HG03565 (cell line): ENCODE results near the gene ABCB1.
A peak's percentile ranks its signal among the peaks of the same experiment; 100 is the strongest.
"Not testable (repeated sequence)": the region's sequence is repeated elsewhere in the genome, so short reads cannot be mapped to it uniquely, and the experiment has no call there.

ENCODE experiments used
- ATAC-seq: cut with Tn5 transposase; IDR thresholded peaks from one replicate; pipeline ENCODE4 v1.9.1; 2021; ENCODE audit warnings: mild to moderate bottlenecking, moderate library complexity; ENCODE audit not compliant: unreplicated experiment

Gene ABCB1

DNA sequence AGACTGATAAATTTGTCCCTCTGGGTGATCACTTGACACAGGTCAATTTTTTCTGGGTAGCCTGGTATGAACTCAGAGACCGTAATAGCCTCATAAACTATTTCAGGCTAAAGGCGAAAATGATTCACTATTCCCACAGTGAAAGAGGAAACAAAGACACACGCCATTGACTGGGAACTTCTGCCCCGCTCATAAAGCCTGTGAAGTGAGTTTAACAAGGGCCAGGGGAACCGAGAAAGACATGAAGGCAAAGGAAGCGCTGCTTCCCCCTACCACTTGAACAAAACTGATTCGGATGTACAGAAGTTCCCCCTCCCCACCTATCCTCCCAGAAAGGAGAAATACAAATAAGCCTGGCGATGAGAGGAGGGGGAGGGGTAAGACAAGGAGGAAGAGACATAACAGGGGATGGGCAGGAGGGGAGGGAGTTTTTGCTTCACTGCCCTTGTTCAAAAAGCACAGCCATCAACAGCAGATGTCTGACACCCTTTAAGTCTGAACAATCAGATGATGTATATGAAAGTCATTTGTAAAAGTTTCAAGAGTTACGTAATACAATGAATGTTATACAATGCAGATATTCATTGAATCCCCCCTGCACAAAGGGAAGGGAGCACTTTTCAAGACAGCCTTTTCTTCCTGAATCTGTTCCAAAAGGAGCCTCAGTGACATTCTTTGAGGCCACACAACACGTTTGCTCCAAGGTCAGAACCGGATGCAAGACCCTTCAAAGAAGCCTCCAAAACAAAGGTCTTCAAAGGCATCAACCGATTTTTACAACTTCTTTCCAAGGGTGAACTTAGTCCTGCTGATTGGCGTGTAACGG lies 125.9 kb downstream of the ABCB1 start:
- ATAC-seq: peak; percentile 82

DNA sequence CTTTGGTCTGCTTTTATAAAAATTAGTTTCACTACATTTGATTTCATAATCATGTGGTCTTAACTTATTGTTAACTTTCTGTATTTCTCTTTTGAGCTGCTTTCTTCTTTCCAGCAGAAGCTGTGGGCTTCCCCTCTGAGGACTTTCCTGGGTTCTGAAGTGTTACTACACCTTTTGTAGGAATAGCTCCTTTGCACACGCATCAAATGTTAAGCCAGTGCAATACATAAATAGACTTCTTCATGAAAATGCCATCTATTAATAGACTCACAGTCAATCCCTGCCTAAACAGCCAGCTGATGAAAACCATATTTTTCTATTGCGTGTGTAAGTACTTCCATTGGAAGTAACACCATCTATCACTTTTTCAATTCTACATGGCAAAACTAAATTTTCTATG lies 126.7 kb downstream of the ABCB1 start:
- peak; percentile 0 for ATAC-seq

DNA sequence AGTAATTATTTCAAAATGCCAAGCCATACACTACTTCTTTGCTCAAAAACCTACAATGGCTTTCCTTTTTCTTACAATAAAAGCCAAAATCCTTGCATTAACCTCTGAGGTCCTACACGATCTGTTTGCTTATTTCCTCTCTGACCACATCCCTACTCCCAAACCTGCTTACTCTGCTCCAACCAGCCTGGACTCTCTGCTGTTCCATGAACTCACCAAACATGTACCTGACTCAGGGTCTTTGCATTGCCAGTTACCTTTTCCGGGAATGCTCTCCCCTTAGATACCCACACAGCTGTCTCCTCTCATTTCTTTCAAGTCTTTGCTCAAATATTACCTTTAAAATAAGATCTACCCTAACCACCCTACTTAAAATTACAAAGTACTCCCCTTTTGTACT lies 127.5 kb downstream of the ABCB1 start:
- no peak for ATAC-seq

DNA sequence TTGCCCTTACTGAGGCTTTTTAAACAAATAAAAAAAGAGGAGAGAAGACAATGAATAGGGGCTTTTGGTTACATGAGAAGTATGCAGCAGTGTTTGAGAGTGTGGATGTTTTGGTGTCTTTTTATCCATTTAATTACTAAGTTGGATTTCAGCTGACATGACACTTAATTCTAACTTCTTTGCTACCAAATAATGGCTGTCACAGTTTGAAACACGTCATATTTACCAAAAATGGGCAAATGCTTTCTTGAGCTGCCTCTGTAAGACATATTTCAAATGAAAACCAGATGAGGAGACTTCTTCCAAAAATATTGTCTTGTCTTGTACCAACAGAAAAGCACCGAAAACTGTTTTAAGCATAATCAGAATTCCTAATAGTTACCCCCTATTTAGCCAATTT lies 129.2 kb downstream of the ABCB1 start:
- no peak for ATAC-seq

GRCh38 chr7:87469204-87469603 lies 131.5 kb downstream of the ABCB1 start:
- ATAC-seq: not testable (repeated sequence)

- ATAC-seq: not testable (repeated sequence)
These were observed 135.2 kb downstream of the ABCB1 start for GRCh38 chr7:87465534-87465880.

DNA sequence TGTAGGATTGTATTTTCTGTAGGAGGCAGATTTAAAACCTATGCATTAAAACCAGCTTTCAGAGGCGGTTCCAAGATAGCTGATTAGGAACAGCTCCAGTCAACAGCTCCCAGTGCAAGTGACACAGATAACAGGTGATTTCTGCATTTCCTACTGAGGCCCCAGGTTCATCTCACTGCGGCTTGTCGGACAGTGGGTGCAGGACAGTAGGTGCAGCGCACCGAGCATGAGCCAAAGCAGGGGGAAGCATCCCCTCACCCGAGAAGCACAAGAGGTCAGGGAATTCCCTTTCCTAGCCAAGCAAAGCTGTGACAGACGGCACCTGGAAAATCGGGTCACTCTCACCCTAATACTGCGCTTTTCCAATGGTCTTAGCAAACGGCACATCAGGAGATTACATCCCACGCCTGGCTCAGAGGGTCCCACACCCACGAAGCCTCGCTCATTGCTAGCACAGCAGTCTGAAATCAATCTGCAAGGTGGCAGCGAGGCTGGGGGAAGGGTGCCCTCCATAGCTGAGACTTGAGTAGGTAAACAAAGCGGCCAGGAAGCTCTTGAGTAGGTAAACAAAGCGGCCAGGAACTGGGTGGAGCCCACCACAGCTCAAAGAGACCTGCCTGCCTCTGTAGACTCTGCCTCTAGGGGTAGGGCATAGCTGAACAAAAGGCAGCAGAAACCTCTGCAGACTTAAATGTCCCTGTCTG lies 135.7 kb downstream of the ABCB1 start:
- not testable (repeated sequence) for ATAC-seq

DNA sequence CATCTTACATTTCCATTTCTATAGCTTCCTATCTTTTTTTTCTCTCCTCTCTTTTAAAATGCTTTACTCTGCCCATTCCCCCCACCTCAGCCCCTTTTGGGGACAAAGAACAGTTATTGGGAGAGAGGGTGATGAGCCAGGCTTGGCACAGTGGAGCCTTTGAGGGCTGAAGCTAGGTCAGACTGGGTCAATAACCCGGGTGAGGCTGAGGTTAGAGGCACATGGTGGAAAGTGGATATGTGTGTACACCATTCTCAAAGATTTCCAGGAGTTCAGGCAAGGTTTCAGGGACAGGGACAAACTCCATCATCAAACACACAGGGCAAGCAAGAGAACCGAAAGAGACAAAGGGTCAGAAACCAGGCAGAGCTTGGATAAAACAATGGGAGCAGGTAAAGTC lies 136.7 kb downstream of the ABCB1 start:
- ATAC-seq: no peak

DNA sequence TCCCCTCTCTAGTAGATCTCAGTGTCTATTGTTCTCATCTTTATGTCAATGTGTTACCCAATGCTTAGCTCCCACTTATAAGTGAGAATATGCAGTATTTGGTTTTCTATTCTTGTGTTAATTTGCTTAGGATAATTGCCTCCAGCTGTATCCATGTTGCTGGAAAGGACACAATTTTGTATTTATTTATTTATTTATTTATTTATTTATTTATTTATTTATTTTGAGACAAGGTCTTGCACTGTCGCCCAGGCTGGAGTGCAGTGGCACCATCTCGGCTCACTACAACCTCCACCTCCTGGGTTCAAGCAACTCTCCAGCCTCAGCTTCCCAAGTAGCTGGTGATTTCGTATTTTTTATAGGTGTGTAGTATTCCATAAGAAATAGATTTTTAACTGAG lies 140.2 kb downstream of the ABCB1 start:
- not testable (repeated sequence) for ATAC-seq

DNA sequence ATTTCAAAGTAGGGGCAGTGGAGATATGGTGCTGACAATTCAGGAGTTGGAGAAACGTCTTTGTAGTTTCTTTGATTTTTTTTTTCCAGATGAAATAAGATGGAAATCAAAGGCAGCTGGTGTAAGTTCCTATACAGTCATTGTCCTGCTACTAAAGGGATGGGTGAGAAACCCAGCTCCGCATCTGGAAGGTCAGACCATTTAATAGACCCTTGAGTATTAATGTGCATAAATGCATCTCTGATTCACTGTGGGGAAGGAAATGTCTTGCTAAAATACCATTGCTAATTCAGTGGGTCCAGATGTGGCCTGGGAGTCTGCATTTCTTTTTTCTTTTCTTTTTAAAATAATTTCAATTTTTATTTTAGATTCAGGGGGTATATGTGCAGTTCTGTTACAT lies 140.7 kb downstream of the ABCB1 start:
- ATAC-seq: no peak

DNA sequence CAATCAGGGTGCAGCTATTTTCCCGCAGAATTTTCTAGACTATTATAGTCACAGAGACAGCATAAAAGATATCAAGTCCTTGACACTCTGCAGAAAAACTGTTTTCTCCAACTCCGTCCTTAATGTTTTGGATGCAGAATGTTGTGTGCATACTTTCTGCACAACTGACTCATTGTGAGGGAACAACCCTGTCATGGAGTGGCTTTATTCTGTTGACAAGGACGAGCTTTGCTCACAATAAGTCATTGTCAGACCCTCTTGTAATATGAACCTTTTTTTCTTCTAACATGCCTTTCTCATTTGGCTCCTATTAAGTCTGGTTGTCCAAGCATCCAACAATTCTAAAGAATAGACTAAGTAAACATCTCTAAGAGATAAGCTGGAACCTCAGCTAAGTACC lies 142.5 kb downstream of the ABCB1 start:
- ATAC-seq: no peak

DNA sequence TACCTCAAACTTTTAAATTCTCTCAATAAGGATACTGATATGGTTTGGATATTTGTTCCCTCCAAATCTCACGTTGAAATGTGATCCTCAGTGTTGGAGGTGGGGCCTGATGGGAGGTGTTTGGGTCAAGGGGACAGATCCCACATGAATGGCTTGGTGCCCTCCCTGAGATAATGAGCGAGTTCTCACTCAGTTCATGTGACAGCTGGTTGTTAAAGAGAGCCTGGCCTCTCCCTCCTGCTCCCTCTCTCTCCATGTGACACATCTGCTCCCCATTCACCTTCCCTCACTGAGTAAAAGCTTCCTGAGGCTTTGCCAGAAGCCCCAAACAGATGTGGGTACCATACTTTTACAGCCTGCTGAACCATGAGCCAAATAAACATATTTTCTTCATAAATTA lies 144.4 kb downstream of the ABCB1 start:
- ATAC-seq: no peak
